AML-193 (cell line): ENCODE results near the gene TBX4.
"Not testable (repeated sequence)": the region's sequence is repeated elsewhere in the genome, so short reads cannot be mapped to it uniquely, and the experiment has no call there.

ENCODE experiments used
- DNase-seq, 2 experiments: peaks; one replicate each; lab custom pipeline; 2025; lab: John Stamatoyannopoulos, UW

TBX4 gene

DNA sequence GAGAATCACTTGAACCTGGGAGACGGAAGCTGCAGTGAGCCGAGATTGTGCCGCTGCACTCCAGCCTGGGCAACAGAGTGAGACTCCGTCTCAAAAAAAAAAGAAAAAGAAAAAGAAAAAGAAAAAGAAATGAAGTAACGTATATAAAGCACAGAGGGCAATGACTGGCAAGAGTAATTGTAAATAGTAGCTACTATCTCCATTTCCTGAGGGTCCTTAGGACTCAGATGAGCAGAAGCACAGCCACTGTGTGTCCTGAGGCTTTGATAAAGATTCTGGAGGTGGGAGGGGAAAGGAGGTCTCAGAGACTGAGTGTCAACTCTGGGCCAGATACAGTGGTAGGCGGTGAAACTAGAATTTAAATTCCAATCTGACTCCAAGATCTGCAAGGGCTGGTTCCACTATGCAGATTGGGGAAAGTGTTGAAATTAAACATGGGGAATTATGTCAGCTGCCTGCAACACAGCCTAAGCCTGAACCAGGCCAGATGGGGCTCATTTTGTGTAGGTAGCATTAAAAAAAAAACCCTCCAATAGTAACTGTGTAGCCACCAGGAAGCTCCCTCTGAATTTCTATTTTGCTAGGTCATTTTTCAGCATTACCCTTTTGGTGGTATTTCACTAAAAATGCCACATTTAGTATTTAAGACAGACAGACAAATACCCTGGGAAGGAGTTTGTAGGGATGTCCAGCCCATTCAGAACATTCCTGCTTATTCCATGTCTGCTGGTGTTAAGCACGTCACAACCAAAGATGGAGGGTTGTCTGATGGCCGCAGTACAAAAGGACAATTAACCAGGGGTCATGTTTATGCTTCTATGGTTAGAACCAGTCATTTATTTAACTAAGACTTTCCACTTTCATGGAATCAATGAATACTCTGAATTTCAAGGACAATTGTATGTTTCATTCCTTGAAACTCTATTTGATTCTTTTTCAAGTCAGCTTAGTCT lies 46.1 kb downstream of the TBX4 start:
- no peak for DNase-seq

DNA sequence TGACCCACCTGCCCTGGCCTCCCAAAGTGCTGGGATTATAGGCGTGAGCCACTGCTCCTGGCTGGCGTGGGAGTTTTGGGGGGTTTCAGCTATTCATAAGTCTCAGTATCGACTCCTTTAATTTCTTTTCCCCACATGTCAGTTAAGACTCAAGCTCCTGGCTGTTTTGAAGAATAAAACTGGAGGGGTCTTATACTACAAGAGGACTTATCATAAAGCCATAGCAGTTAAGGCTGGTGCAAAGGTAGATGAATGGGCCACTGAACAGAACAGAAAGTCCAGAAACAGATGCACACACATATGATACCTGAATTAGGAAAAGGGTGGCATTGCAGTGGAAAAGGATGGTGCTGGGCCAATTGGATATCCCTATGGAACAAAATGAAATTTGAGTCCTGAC lies 47.4 kb downstream of the TBX4 start:
- DNase-seq, result no peak

DNA sequence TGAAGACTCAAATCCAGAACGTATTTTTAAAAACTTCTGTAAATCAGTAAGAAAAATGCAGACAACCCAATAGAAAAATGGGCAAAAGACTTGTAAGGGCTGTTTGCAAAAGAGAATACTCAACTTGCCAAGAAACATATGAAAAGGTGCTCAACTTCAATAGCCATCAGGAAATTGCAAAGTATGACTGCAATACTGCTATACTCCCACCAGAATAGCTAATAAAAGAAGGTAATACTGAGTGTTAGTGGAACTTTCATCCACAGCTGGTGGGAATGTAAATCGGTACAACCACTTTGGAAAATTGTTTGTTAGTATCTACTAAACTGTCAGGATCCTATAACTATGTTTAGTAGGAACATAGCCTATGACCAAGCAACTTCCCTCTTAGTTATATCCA lies 48.1 kb downstream of the TBX4 start:
- no peak for DNase-seq

DNA sequence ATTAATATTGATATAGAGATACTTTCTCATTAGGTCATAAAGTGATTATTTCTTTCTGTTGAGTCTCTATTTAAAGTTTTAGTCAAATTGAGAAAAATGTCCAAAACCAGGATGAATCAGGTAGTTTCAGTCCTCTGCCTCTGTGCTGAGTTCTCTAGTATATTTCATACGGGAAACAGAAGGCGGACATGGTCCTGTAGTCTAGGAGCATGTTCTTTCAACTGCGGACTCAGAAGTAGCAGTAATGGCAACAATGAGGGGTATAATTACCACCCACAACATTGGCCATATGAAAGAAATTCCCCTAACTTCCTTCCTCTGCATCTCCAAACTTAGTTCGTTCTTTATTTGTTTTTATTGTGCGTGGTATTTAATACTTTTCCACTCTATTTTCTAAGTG lies 50.1 kb downstream of the TBX4 start:
- no peak for DNase-seq

DNA sequence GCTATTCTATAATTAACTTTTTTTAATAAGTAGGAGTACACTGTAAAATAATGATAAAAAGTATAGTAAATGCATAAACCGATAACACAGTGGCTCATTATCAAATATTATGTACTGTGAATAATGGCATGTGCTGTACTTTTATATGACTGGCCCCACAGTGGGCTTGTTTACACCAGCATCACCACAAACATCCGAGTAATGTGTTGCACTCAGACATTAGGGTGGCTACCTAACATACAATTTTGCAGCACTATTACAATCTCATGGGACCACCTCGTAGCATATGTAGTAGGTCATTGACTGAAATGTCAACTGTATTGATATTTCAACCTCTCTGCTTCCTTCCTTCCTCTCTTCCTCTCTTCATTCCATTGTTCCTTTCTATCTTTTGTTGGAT lies 51.7 kb downstream of the TBX4 start:
- DNase-seq, result no peak

DNA sequence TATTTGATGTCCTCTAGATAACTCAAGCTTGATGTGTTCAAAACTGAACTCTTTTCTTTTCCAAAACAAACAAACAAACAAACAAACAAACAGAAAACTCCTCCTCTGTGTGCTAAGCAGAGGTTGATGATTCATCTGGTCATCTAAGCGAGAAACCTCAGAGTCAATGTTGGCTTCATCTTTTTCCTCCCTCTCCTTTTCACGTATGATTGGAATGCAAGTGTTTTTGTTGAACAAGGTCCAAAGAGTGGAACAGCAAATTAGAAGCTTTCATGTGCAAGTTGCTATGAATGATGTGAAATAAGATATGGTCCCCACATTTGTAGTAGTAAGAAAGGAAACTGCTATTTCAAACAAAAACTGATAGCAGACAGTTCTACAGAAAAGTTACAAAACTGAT lies 52.5 kb downstream of the TBX4 start:
- no peak for DNase-seq

DNA sequence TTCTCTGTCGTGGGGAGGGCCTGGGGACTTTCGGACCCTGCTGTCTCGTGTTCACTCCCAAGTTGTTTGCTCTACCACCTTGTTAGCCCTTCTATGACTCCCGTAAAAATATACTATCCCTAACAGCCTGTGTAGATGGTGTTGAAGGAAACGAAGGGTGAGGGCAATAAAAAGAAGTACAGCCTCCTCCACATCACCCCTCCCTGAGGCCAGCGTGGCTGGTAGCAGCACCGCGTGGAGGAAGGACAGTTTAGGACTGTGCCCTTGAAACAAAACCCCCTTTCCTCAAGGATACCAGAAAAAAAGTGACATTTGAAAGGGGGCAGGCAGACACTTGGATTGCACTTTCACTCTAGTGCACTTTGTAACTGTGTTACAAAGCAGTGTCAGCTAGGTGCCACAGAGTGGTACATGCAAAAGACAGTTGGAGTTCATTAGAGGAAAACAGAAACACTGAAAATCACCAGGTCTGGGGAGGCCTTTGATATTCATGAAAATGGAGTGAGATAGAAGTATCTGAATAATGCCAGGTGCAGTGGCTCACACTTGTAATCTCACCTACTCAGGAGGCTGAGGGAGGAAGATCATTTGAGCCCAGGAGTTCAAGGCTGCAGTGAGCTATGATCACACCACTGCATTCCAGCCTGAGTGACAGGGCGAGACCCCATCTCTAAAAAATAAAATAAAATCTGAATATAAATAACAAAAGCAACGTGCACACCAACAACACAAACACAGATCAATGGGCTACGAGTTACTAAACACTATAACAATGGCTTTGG lies 53.8 kb downstream of the TBX4 start:
- DNase-seq, result no peak

DNA sequence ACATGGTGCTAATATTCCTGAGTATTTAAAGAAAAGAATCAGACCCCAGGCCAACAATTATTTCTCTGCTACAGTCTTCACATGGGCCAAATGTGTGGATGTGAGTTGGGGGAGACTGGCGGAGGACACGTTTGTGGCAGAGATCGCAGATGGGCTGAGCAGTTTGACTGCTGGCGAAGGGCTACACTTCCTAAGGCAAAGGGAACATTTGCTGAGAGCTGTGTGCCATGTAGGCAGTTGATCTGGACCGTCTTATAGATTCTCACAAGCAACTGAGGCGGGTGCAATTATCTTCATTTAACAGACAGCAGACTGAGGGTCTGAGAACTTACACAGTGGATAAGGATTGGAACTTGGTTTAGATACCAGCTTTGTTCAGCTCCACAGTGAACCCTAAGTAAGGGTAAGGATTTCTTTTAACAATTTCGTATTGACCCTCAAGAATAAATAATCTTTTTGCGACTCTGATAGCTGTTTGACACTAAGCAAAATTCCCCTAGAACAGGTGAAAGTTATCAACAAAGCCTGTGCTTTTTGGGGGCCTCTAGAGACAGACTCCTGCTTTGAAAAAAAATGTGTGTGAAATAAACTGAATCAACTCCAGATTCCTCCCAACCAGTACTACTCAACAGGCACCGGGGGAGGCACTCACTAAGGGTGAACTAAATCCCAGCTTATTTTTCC lies 55.3 kb downstream of the TBX4 start:
- no peak for DNase-seq

DNA sequence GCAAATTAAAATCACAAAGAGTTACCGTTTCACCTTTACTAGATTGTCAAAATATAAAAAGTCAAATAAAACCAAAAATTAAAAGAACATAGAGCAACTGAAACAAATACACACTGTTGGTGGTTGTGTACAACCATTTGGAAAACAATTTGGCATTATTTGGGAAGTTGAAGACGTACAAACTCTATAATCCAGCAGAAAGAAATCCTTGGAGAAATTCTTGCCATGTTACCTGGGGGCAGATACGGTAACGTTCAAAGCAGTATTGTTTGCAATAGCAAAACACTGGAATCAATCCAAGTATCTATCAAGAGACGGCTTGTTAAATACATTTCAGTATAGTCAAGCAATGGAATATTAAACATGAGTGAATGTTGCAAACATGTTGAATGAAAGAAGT lies 56.7 kb downstream of the TBX4 start:
- DNase-seq, result no peak

DNA sequence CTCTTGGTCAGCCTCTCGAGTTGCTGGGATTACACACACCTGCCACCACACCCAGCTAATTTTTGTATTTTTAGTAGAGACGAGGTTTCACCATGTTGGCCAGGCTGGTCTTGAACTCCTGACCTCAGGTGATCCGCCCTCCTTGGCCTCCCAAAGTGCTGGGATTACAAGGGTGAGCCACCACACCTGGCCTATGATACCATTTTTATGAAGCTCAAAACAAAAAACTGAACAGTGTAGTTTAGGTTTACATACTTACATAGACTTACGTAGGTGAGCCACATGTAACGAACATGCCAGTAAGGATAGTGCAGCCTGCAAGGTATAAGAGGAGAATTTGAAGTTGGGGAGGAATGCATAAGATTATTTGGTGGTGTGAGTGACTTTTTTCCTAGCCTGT lies 57.2 kb downstream of the TBX4 start:
- DNase-seq, result not testable (repeated sequence)

DNA sequence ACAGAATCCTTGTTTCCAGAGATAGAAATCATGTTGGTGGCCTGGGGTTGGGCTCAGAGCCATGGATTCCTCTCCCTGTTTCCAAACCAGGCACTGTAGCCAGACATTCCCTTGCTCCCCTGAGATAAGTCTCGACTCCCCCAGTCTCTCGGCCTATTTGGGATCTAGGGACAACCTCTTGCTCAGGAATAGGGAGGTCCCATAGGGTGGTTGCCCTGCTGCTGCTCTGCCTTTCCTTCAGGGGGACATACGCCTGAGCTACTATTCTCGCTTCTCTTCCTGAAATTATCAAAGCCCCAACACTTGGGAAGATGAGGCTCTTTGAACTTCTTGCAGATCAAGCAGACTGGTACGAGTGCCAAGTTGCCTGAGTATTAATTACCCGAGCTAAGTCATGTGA lies 58.0 kb downstream of the TBX4 start:
- DNase-seq, result no peak

DNA sequence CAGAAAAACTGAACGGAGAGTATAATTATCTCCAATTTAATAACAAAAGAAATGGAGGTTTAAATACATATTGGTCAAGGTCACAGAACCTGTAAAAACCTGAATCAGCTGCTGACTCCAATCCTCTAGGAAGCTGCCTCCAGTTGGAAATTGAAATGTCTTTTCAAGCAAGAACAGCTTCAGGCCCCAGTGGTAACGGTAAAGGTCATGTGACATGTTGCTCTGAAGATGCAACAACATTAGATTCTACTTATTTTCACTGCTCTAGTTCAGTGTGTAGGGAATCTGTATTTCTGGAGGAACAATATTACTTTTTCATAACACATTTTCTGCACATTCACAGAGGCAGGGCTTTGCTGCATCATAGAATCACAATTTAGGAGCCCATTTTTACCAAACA lies 58.8 kb downstream of the TBX4 start:
- no peak for DNase-seq

DNA sequence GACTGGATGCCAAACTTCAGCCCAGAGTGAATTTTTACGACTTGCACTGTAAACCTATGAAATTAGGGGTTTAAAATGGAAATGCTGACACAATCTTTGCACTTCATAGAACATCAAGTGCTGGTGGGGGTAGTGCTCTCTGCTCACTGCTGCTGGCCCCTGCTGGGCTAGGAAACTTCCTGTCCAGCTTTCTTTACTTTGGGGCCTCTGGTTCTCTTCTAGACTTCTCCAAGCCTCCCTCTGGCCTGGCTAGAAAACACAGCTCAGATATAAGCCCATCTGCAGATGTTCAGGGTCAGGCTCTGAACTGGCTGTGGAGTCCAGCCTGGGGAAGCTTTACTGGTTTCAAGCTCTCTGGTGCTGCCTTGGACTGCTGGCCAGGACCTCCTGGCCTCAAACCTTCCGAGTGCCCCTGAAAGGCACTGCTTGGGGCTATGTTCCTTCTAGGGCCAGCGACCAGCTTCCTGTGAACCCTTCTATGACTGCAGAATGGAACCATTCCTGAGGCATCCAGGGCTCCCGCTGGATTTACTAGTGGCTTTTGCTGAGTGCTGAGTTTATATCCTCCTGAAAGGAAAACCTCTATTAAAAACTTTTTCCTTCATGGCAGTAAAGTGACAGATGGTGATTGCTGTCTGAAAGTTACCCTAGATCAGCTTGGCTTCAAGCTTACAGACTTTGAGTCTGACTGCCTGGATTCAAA lies 59.4 kb downstream of the TBX4 start:
- DNase-seq, result no peak

DNA sequence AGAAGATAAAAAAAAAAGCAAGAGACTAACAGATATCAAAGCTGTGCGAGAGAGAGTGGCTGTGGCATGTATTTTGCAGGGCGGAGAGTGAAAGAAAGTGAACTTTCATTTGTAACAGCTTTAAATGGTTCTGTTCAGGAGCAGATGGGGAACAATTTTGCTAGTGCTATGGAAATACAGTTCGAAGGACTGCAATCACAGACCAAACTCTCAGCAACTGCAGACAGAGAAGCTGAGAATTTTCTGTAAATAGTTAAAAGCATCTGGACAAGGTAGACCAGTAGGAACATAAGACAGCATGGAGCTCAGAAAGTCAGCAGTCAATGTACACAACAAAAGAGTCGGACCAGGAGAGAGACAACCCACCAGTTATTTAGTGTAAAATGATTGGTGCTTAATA lies 62.3 kb downstream of the TBX4 start:
- DNase-seq, result no peak

DNA sequence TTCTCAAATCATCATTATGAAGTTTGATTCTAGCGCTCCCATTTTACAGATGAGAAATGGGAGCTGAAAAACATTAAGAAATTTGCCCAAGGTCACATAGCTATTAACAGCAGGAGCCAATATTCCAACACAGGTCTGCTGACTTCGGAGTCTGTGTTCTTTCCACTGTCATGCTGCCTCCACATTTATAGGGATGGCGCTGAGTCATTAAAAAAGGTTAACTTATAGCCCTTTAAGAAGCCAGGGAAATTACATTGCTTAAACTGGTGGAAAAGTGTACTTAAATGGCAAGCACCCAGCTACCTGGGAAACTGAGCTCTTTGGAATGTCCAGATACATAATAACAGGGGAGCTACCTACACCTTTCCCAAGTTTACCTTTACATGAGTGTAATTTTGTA lies 65.0 kb downstream of the TBX4 start:
- no peak for DNase-seq

DNA sequence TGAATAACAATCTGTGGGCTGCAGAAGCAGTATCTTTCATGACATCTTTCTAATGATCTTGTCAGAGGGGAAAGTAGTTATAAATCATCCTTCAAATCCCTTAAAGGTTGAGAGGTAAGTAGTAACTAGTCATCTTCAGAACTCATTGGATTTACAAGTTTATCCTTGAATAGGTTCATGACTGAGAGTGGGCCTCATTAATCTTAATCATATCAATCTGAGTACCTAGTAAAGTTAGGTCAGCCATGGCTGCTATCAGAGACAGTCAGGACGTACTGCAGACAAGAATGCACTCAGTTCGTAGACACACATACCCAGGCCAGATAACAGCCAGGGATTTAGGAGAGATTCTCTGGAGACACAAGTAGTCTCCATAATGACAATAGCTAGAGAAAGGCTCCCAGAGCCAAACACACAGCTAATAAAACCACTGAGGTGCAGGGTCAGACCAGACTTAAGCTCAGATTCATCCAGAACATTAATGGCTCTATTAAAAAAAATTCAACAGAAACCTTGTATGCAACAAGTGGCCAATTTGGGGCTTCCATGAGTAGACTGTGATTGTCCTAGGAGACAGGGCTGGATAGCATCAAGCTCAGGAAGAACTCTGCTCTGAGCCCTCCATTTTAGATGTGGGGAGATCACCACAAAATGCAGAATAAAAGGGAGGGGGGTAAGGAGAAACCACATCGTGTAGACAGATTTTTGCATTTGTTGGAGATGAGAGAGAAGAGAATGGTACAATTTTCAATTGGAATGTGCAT lies 65.8 kb downstream of the TBX4 start:
- no peak for DNase-seq

DNA sequence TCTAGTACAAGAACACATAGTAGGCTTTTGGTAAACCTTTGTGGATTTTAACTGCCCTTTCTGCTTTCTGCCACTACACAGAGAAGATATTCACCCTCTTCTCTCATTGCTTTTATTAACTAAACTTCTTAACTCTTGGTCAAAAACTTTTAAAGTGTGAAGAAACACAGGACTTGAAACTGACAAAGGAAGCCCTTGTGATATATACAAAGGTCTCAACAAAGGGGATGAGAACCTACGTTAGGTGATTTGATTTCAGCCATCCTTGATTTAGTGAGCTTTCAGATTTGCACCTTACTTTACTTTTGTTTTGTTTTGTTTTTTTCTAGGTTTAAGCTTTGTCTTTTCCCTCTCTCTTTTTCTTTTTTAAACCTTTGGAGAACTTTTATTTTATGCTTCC lies 66.9 kb downstream of the TBX4 start:
- DNase-seq, result no peak

DNA sequence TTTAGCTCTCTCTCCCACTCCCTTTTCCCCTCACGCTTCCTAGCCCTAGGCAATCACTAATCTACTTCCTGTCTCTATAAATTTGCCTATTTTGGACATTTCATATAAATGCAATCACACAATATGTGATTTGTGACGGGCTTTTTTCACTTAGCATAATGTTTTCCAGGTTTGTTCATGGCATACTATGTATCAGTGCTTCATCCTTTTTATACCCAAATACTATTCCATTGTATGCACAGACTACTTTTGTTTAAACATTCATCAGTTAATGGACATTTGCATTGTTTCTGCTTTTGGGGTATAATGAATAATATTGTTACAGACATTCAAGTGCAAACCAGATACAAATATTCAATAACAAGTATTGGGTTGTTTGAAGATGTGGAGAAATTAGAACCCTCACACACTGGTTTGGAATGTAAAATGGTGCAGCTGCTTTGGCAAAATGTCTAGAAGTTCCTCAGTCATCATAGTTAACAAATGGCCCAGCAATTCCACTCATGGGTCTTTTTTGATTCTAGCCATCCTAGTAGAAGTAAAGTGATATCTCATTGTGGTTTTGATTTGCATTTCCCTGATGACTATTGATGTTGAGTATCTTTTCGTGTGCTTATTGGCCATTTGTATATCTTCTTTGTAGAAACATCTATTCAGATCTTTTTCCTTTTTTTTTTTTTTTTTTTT lies 67.7 kb downstream of the TBX4 start:
- no peak for DNase-seq

DNA sequence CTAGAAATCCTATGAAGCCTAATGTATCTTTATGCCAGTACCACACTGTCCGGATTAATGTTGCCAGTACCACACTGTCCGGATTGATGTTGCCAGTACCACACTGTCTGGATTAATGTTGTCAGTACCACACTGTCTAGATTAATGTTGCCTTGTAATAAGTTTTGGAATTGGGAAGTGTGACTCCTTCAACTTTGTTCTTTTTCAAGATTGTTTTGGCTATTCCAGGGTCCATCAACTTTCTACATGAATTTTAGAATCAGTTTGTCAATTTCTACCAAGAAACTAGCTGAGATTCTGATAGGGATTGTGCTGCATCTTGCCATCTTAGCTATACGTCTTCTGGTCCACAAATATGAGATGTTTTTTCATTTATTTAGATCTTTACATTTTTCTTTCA lies 68.7 kb downstream of the TBX4 start:
- DNase-seq, result no peak

DNA sequence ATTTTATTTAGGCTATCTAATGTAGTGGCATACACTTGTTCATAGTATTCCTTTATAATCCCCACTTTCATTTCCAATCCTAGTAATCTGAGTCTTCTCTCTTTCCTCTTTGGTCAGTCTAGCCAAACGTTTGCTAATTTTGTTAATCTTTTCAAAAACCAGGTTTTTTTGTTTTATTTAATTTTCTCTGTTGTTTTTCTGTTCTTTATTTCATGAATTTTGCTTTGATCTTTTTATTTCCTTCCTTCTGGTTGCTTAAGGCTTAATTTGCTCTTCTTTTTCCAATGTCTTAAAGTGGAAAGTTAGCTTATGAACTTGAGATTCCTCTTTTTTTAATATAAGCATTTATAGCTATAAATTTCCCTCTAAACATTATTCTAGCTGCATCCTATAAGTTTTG lies 69.9 kb downstream of the TBX4 start:
- DNase-seq, result no peak

DNA sequence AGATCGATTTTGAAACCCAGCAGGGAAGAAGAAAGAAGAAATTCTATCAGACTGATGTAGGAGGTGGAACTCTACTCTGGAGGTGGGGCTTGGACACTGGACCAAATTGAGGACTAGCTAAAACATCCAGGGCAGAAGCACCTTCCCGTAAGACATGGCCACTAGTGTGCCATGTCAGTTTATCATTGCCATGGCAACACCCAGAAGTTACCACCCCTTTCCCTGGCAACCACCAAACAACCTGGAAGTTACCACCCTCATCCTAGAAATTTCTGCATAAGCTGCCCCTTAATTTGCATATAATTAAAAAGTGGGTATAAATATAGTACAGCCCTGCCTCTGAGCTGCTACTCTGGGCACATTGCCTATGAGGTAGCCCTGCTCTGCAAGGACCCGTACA lies 72.1 kb downstream of the TBX4 start:
- DNase-seq, result no peak
